ENCODE measurements around the gene FKBP10.

DNA sequence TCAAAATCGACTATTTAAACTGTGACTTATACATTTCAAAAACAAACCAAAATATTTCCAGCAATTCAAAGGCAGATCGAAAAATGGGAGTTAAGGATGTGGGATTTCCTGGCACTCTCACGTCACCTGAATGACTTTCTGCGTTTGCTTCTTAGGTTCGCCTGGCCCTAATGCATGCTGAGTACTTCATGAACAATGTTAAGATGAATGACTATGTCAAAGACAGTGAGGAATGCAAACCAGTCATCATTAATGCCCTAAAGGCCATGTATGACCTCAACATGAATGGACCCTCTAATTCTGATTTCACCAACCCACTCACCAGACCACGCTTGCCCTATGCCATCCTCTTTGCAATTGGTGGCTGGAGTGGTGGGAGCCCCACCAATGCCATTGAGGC is 32.2 kb downstream of the FKBP10 start:
- TF ChIP-seq, protein P1, sequence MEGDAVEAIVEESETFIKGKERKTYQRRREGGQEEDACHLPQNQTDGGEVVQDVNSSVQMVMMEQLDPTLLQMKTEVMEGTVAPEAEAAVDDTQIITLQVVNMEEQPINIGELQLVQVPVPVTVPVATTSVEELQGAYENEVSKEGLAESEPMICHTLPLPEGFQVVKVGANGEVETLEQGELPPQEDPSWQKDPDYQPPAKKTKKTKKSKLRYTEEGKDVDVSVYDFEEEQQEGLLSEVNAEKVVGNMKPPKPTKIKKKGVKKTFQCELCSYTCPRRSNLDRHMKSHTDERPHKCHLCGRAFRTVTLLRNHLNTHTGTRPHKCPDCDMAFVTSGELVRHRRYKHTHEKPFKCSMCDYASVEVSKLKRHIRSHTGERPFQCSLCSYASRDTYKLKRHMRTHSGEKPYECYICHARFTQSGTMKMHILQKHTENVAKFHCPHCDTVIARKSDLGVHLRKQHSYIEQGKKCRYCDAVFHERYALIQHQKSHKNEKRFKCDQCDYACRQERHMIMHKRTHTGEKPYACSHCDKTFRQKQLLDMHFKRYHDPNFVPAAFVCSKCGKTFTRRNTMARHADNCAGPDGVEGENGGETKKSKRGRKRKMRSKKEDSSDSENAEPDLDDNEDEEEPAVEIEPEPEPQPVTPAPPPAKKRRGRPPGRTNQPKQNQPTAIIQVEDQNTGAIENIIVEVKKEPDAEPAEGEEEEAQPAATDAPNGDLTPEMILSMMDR (IDR thresholded peaks at IDR 0.05; ENCODE audit: borderline replicate concordance, extremely low read depth, low read length, poor library complexity, severe bottlenecking): no peak
- TF ChIP-seq EZH2 (IDR thresholded peaks at IDR 0.05; ENCODE audit: borderline replicate concordance, low read depth, low read length, severe bottlenecking): no peak
